ENCODE results near the gene GH1.
"Not testable (repeated sequence)": the region's sequence is repeated elsewhere in the genome, so short reads cannot be mapped to it uniquely, and the experiment has no call there.

GRCh38 chr17:63909586-63909985, 9.1 kb downstream of the GH1 start:
- TF ChIP-seq POLR2A (IDR thresholded peaks at IDR 0.05; ENCODE audit: low read depth); POLR2AphosphoS5 (IDR thresholded peaks at IDR 0.05): not testable (repeated sequence)
- TF ChIP-seq, protein P1, sequence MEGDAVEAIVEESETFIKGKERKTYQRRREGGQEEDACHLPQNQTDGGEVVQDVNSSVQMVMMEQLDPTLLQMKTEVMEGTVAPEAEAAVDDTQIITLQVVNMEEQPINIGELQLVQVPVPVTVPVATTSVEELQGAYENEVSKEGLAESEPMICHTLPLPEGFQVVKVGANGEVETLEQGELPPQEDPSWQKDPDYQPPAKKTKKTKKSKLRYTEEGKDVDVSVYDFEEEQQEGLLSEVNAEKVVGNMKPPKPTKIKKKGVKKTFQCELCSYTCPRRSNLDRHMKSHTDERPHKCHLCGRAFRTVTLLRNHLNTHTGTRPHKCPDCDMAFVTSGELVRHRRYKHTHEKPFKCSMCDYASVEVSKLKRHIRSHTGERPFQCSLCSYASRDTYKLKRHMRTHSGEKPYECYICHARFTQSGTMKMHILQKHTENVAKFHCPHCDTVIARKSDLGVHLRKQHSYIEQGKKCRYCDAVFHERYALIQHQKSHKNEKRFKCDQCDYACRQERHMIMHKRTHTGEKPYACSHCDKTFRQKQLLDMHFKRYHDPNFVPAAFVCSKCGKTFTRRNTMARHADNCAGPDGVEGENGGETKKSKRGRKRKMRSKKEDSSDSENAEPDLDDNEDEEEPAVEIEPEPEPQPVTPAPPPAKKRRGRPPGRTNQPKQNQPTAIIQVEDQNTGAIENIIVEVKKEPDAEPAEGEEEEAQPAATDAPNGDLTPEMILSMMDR (IDR thresholded peaks at IDR 0.05) = not testable (repeated sequence)
